ENCODE results near the gene VRTN. TPM values are rescaled to one million over a fixed set of nuclear protein-coding genes. Genes with fewer than 3 reads are reported as not detected.

VRTN gene
- total RNA-seq, 1 experiment from 2014 or later, result 104 TPM

DNA sequence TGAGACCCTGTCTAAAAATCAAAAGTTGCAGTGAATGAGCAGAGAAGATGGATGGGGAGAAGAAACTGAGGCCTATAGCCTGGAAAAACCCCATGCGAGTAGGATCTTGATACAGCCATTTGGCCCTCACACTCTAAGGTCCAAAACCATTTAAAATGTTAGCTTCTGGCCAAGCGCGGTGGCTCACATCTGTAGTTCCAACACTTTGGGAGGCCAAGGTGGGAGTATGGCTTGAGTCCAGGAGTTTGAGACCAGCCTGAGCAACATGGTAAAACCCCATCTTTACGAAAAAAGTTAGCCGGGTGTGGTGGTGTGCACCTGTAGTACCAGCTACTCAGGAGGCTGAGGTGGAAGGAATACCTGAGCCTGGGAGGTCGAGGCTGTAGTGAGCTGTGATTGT, 19.8 kb downstream of the VRTN start:
- Histone ChIP-seq H2AK5ac (ENCODE audit: insufficient read length, low read length) (no peak overlapping the region), H3K9me3 (ENCODE audit: control insufficient read depth, low read depth, low read length) (no peaks in the 10 kb centered on the region), H3K14ac (ENCODE audit: insufficient read depth, low read length) (no peak overlapping the region), H3K56ac (ENCODE audit: insufficient read length, low read depth, low read length) (no peak overlapping the region), H2BK5ac (ENCODE audit: insufficient read length, low read length) (no peak overlapping the region), H3K79me1 (ENCODE audit: insufficient read depth, low read depth, low read length, poor library complexity, severe bottlenecking) (no peaks in the 10 kb centered on the region), H2BK20ac (ENCODE audit: low read depth, low read length, poor library complexity, severe bottlenecking) (no peak overlapping the region), H4K20me1 (ENCODE audit: control insufficient read depth, insufficient read depth, insufficient read length) (no peaks in the 10 kb centered on the region), H3K4ac (ENCODE audit: low read depth, low read length) (no peak overlapping the region), H4K91ac (ENCODE audit: insufficient read length, low read depth, low read length) (no peak overlapping the region), H3K79me2 (ENCODE audit: insufficient read depth, low read length) (no peaks in the 10 kb centered on the region), H3K4me1 (ENCODE audit: insufficient read depth, low read length) (no peaks in the 10 kb centered on the region), H3K23me2 (ENCODE audit: insufficient read length, low read depth, low read length, poor library complexity, severe bottlenecking) (no peaks in the 10 kb centered on the region), H3K9ac (ENCODE audit: extremely low read depth, insufficient read length, low read length) (no peak overlapping the region), H3K23ac (ENCODE audit: insufficient read length, low read depth, low read length) (no peak overlapping the region), H2AFZ (ENCODE audit: low read length) (no peak overlapping the region), H3K27ac (ENCODE audit: insufficient read length, low read depth, low read length) (no peak overlapping the region), H3T11ph (ENCODE audit: low read length) (no peak overlapping the region), H4K5ac (ENCODE audit: insufficient read length, low read depth, low read length) (no peak overlapping the region), H2BK120ac (ENCODE audit: low read depth, low read length, poor library complexity, severe bottlenecking) (no peak overlapping the region), H3K4me2 (ENCODE audit: insufficient read depth, insufficient read length, low read length) (no peak overlapping the region), H2BK15ac (ENCODE audit: low read depth, low read length) (no peak overlapping the region), H3K27me3 (ENCODE audit: insufficient read depth, low read length) (no peaks in the 10 kb centered on the region), H2BK12ac (ENCODE audit: insufficient read length, low read depth, low read length) (no peak overlapping the region), H3K18ac (ENCODE audit: insufficient read length, low read depth, low read length) (no peak overlapping the region), H4K8ac (replicated peaks; ENCODE audit: insufficient read length, low read depth, low read length) (no peak overlapping the region)
- Mint-ChIP-seq H3K27ac (0 out of 7 replicates have a peak overlapping the region, but pooled peaks of 1 of the 3 experiments have one; percentile 70), H3K4me3 (no peak overlapping the region), H3K27me3 (ENCODE audit: low read depth) (no peaks in the 10 kb centered on the region), H3K36me3 (ENCODE audit: insufficient read depth in 1 of 3, low read depth in 3 of 3) (peaks cover 1 to 6% (median 6%) of the 10 kb centered on the region in 3 experiments; a peak in 5 of 7 replicates), H3K9me3 (no peaks in the 10 kb centered on the region), H3K4me1 (peaks cover 18 to 20% of the 10 kb centered on the region in 2 experiments)
- TF ChIP-seq, protein P1, sequence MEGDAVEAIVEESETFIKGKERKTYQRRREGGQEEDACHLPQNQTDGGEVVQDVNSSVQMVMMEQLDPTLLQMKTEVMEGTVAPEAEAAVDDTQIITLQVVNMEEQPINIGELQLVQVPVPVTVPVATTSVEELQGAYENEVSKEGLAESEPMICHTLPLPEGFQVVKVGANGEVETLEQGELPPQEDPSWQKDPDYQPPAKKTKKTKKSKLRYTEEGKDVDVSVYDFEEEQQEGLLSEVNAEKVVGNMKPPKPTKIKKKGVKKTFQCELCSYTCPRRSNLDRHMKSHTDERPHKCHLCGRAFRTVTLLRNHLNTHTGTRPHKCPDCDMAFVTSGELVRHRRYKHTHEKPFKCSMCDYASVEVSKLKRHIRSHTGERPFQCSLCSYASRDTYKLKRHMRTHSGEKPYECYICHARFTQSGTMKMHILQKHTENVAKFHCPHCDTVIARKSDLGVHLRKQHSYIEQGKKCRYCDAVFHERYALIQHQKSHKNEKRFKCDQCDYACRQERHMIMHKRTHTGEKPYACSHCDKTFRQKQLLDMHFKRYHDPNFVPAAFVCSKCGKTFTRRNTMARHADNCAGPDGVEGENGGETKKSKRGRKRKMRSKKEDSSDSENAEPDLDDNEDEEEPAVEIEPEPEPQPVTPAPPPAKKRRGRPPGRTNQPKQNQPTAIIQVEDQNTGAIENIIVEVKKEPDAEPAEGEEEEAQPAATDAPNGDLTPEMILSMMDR (conservative IDR thresholded peaks at IDR 0.05), result no peak
- DNase-seq, result no peak
- WGBS (ENCODE audit: extremely low coverage, insufficient read length, low lambda C conversion rate), result no CpG with 5 or more reads among the region's 6 CpGs
